SU-DHL-6 (cell line): ENCODE measurements around the gene PHF13.
"Not testable (repeated sequence)": the region's sequence is repeated elsewhere in the genome, so short reads cannot be mapped to it uniquely, and the experiment has no call there.

Source experiments
- H2AFZ ChIP-seq: fragments of 200-600 bp; sonication (generic); 2 replicates; pipeline ENCODE4 v1.6.1; 2014; ENCODE audit warnings: low read depth, mild to moderate bottlenecking, moderate library complexity, mixed read lengths, antibody characterized with exemption, low read length; ENCODE audit not compliant: severe bottlenecking
- H3F3A ChIP-seq: fragments of 200-600 bp; shearing (Covaris generic); 2 replicates; pipeline ENCODE4 v1.6.0; 2016; ENCODE audit warnings: antibody characterized with exemption, mild to moderate bottlenecking; ENCODE audit not compliant: insufficient read depth
- H3K27ac ChIP-seq: fragments of 200-600 bp; sonication (generic); 2 replicates; pipeline ENCODE4 v1.5.1; 2016; ENCODE audit warnings: low read depth, mild to moderate bottlenecking, low read length, moderate library complexity, mixed read lengths
- H3K27me3 ChIP-seq: fragments of 200-600 bp; sonication (generic), shearing (Covaris generic); 2 replicates; pipeline ENCODE4 v1.6.0; 2014; ENCODE audit warnings: mild to moderate bottlenecking, low read length
- H3K36me3 ChIP-seq: fragments of 200-600 bp; sonication (generic); 2 replicates; pipeline ENCODE4 v1.6.1; 2014; ENCODE audit warnings: mild to moderate bottlenecking, low read length, mixed read lengths
- H3K4me2 ChIP-seq: fragments of 300-600, 200-600 bp; shearing (Covaris generic), sonication (generic); 2 replicates; pipeline ENCODE4 v1.6.0; 2014; ENCODE audit warnings: low read length, low read depth, mild to moderate bottlenecking; ENCODE audit not compliant: poor library complexity, severe bottlenecking
- H3K4me3 ChIP-seq: fragments of 200-600 bp; sonication (generic); 2 replicates; pipeline ENCODE4 v1.5.1; 2014; ENCODE audit warnings: antibody characterized with exemption, low read length, mild to moderate bottlenecking, mixed read lengths; ENCODE audit not compliant: insufficient read depth, poor library complexity, severe bottlenecking
- H3K79me2 ChIP-seq: fragments of 200-600 bp; sonication (generic); 2 replicates; pipeline ENCODE4 v1.6.1; 2014; ENCODE audit warnings: mild to moderate bottlenecking, low read length, moderate library complexity; ENCODE audit not compliant: insufficient read depth
- H3K9ac ChIP-seq: fragments of 200-600 bp; sonication (generic); 2 replicates; pipeline ENCODE4 v1.7.0; 2014; ENCODE audit warnings: mild to moderate bottlenecking, low read length
- H3K9me2 ChIP-seq: fragments of 200-600 bp; sonication (generic); replicated peaks from 2 replicates; pipeline ENCODE4 v1.6.1; 2014; ENCODE audit warnings: low read length; ENCODE audit not compliant: insufficient read depth
- H3K9me3 ChIP-seq: fragments of 200-600 bp; sonication (generic); 2 replicates; pipeline ENCODE4 v1.6.1; 2014; ENCODE audit warnings: low read length, mixed read lengths; ENCODE audit not compliant: insufficient read depth
- H4K20me1 ChIP-seq: fragments of 200-600 bp; sonication (generic); 2 replicates; pipeline ENCODE4 v1.6.1; 2014; ENCODE audit warnings: low read depth, mild to moderate bottlenecking, antibody characterized with exemption, low read length, moderate library complexity, mixed read lengths
- CTCF ChIP-seq: fragments of 200-600 bp; sonication (generic); IDR thresholded peaks from one replicate; pipeline ENCODE4 v1.5.1; 2017; ENCODE audit warnings: antibody characterized with exemption, mild to moderate bottlenecking, low read length, moderate library complexity; ENCODE audit not compliant: insufficient read depth, poor library complexity, severe bottlenecking
- EZH2phosphoT487 ChIP-seq: fragments of 200-600 bp; sonication (generic), shearing (Covaris generic); conservative IDR thresholded peaks from 2 replicates; pipeline ENCODE4 v1.6.1; 2018; ENCODE audit warnings: mild to moderate bottlenecking, antibody characterized with exemption, low read length, moderate library complexity, mixed read lengths

PHF13 gene

GRCh38 chr1:6660415-6661049 lies 47.0 kb downstream of the PHF13 start:
- H2AFZ ChIP-seq = no peak overlapping the region

GRCh38 chr1:6662468-6662867 lies 48.9 kb downstream of the PHF13 start:
- not testable (repeated sequence) for H3K79me2 ChIP-seq, H3K9ac ChIP-seq, H3K9me2 ChIP-seq, H3K4me2 ChIP-seq, H3K36me3 ChIP-seq, H3K9me3 ChIP-seq, H3K27me3 ChIP-seq, H3K4me3 ChIP-seq, H3F3A ChIP-seq, H2AFZ ChIP-seq, H3K27ac ChIP-seq, H4K20me1 ChIP-seq

More at GRCh38 chr1:6660415-6661049, 47.0 kb downstream of the PHF13 start:
- Histone ChIP-seq H3K4me3 (no peak overlapping the region), H3F3A (no peaks in the 10 kb centered on the region), H4K20me1 (no peaks in the 10 kb centered on the region), H3K27ac (no peak overlapping the region), H3K9me3 (no peaks in the 10 kb centered on the region), H3K79me2 (no peaks in the 10 kb centered on the region; the same call in 1 of the 2 replicates), H3K9me2 (no peaks in the 10 kb centered on the region), H3K4me2 (no peak overlapping the region), H3K36me3 (no peaks in the 10 kb centered on the region; the same call in 1 of the 2 replicates), H3K9ac (no peak overlapping the region), H3K27me3 (no peaks in the 10 kb centered on the region)
- no peak for TF ChIP-seq EZH2phosphoT487
- TF ChIP-seq CTCF = no peak

- Histone ChIP-seq H3K27ac (no peak overlapping the region), H3K4me2 (no peak overlapping the region), H3K9ac (no peak overlapping the region), H2AFZ (no peak overlapping the region), H3K36me3 (no peaks in the 10 kb centered on the region), H3K27me3 (no peaks in the 10 kb centered on the region), H3K9me2 (no peaks in the 10 kb centered on the region), H3K4me3 (no peak overlapping the region), H3K9me3 (no peaks in the 10 kb centered on the region), H3K79me2 (no peaks in the 10 kb centered on the region; the same call in 1 of the 2 replicates), H4K20me1 (no peaks in the 10 kb centered on the region), H3F3A (no peaks in the 10 kb centered on the region)
- TF ChIP-seq EZH2phosphoT487 = no peak
- TF ChIP-seq CTCF = no peak
These were observed 53.2 kb downstream of the PHF13 start for GRCh38 chr1:6666696-6667095.

GRCh38 chr1:6667139-6667538 lies 53.6 kb downstream of the PHF13 start:
- Histone ChIP-seq H3K27me3 (no peaks in the 10 kb centered on the region), H3K79me2 (no peaks in the 10 kb centered on the region; the same call in 1 of the 2 replicates), H3K9me2 (no peaks in the 10 kb centered on the region), H3F3A (no peaks in the 10 kb centered on the region), H3K4me2 (no peak overlapping the region), H3K9me3 (no peaks in the 10 kb centered on the region), H3K9ac (no peak overlapping the region), H3K27ac (no peak overlapping the region), H2AFZ (no peak overlapping the region), H3K4me3 (no peak overlapping the region), H3K36me3 (no peaks in the 10 kb centered on the region), H4K20me1 (no peaks in the 10 kb centered on the region)
- TF ChIP-seq EZH2phosphoT487 (no peak), CTCF (no peak)
